DOHH2 (cell line): ENCODE data around the gene EGLN1.
A peak's percentile ranks its signal among the peaks of the same experiment; 100 is the strongest.

Experiments
- H3F3A ChIP-seq: fragments of 200-600 bp; sonication (generic), shearing (Covaris generic); 2 replicates; pipeline ENCODE4 v1.6.0; 2016; ENCODE audit warnings: antibody characterized with exemption, mild to moderate bottlenecking; ENCODE audit not compliant: control insufficient read depth, insufficient read depth
- H3K27ac ChIP-seq: fragments of 200-600 bp; sonication (generic); 2 replicates; pipeline ENCODE4 v1.5.1; 2014; ENCODE audit warnings: low read depth, mild to moderate bottlenecking, low read length, moderate library complexity
- H3K27me3 ChIP-seq: fragments of 200-600 bp; sonication (generic); 2 replicates; pipeline ENCODE4 v1.6.1; 2014; ENCODE audit warnings: mild to moderate bottlenecking, low read length, mixed read lengths; ENCODE audit not compliant: control insufficient read depth
- H3K36me3 ChIP-seq: fragments of 200-600 bp; sonication (generic); 2 replicates; pipeline ENCODE4 v1.6.1; 2014; ENCODE audit warnings: mild to moderate bottlenecking, low read length, moderate library complexity, mixed read lengths; ENCODE audit not compliant: control insufficient read depth
- H3K4me1 ChIP-seq: fragments of 200-600 bp; sonication (generic); 2 replicates; pipeline ENCODE4 v1.6.1; 2014; ENCODE audit warnings: mild to moderate bottlenecking, low read length, mixed read lengths; ENCODE audit not compliant: control insufficient read depth
- H3K4me2 ChIP-seq: fragments of 200-600 bp; sonication (generic); 2 replicates; pipeline ENCODE4 v1.6.0; 2014; ENCODE audit warnings: mild to moderate bottlenecking, low read length, moderate library complexity
- H3K4me3 ChIP-seq: fragments of 200-600 bp; sonication (generic); 2 replicates; pipeline ENCODE4 v1.5.1; 2014; ENCODE audit warnings: mild to moderate bottlenecking, low read length, mixed read lengths
- H3K79me2 ChIP-seq: fragments of 200-600 bp; sonication (generic); 2 replicates; pipeline ENCODE4 v1.6.1; 2014; ENCODE audit warnings: mild to moderate bottlenecking, low read length, mixed read lengths; ENCODE audit not compliant: control insufficient read depth
- H3K9me2 ChIP-seq: fragments of 200-600 bp; sonication (generic); replicated peaks from 2 replicates; pipeline ENCODE4 v1.6.1; 2014; ENCODE audit warnings: mild to moderate bottlenecking, low read length, mixed read lengths; ENCODE audit not compliant: control insufficient read depth
- H3K9me3 ChIP-seq: fragments of 200-600 bp; sonication (generic); 2 replicates; pipeline ENCODE4 v1.6.1; 2014; ENCODE audit warnings: antibody characterized with exemption, low read length, mixed read lengths; ENCODE audit not compliant: control insufficient read depth, insufficient read depth
- H4K20me1 ChIP-seq: fragments of 200-600 bp; sonication (generic); 2 replicates; pipeline ENCODE4 v1.6.0; 2014; ENCODE audit warnings: low read depth, mild to moderate bottlenecking, antibody characterized with exemption, low read length, moderate library complexity; ENCODE audit not compliant: control insufficient read depth, insufficient read depth
- EZH2phosphoT487 ChIP-seq: fragments of 200-600 bp; sonication (generic); IDR thresholded peaks from 2 replicates; pipeline ENCODE4 v1.6.1; 2017; ENCODE audit warnings: borderline replicate concordance, mild to moderate bottlenecking, antibody characterized with exemption, low read length, moderate library complexity, mixed read lengths
- TF ChIP-seq, protein P1 (sequence below): fragments of 200-600 bp; sonication (generic); IDR thresholded peaks from one replicate; pipeline ENCODE4 v1.5.1; 2014; ENCODE audit warnings: antibody characterized with exemption, mild to moderate bottlenecking, low read depth, low read length; ENCODE audit not compliant: poor library complexity, severe bottlenecking

EGLN1 gene

DNA sequence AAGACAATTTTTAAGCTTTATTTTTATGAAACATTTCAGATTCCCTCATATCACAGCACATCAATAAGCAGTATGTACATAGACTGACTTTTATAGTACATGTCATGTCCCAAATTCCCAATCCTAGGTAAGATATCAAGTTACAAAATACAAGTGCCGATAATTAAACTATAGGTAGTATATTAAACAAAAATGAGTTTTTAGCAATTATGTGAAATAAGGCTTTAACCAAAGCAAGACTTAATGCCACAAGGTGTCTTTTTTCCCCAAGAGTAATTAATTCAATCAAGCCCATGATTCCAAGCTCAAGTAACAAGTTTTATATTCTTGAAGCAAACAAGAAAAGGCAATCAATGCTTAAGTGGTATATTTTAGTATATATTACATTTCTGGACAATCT, 89.3 kb downstream of the EGLN1 start:
- Histone ChIP-seq H3F3A (no peaks in the 10 kb centered on the region), H3K9me2 (no peaks in the 10 kb centered on the region), H3K27ac (no peak overlapping the region), H3K36me3 (peaks cover 42% of the 10 kb centered on the region), H3K4me1 (peaks cover 41% of the 10 kb centered on the region), H4K20me1 (peaks cover 23% of the 10 kb centered on the region), H3K4me3 (peak overlapping the region; percentile 98), H3K27me3 (no peaks in the 10 kb centered on the region), H3K79me2 (peaks cover 64% of the 10 kb centered on the region), H3K9me3 (no peaks in the 10 kb centered on the region), H3K4me2 (peak overlapping the region; percentile 81)
- TF ChIP-seq, protein P1, sequence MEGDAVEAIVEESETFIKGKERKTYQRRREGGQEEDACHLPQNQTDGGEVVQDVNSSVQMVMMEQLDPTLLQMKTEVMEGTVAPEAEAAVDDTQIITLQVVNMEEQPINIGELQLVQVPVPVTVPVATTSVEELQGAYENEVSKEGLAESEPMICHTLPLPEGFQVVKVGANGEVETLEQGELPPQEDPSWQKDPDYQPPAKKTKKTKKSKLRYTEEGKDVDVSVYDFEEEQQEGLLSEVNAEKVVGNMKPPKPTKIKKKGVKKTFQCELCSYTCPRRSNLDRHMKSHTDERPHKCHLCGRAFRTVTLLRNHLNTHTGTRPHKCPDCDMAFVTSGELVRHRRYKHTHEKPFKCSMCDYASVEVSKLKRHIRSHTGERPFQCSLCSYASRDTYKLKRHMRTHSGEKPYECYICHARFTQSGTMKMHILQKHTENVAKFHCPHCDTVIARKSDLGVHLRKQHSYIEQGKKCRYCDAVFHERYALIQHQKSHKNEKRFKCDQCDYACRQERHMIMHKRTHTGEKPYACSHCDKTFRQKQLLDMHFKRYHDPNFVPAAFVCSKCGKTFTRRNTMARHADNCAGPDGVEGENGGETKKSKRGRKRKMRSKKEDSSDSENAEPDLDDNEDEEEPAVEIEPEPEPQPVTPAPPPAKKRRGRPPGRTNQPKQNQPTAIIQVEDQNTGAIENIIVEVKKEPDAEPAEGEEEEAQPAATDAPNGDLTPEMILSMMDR: no peak
- no peak for TF ChIP-seq EZH2phosphoT487

DNA sequence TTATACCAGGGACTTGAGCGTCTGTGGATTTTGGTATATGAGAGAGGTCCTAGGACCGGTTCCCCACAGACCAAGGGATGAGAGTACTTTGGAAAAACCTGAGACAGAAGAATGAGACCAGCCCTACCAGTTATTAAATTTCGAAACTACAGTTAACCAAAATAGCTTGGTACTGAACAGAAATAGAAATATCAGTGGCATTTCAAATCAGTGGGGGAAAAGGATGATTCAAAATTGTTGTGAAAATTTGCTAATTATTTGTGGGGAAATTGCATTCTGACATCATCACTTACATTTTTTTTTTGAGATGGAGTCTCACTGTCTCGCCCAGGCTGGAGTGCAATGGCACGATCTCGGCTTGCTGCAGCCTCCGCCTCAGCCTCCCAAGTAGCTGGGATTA, 92.6 kb downstream of the EGLN1 start:
- no peak overlapping the region for H3K27ac ChIP-seq

DNA sequence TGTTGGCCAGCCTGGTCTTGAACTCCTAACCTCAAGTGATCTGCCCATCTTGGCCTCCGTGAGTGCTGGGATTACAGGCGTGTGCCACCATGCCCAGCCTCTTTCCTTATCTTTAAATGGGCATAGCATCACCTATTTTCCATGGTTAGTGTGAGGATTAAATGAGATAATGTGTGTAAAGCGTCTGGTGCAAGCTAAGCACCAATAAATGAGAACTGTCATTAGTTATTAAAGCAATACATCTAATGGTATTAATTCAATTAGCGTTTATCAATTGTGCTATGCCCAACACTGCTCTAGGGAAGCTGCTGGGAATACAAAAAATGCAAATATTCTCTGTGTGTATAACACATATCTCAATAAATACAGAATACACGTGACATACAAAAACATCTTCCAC, 94.5 kb downstream of the EGLN1 start:
- no peaks in the 10 kb centered on the region for H3F3A ChIP-seq
- no peaks in the 10 kb centered on the region for H3K9me3 ChIP-seq
- H3K9me2 ChIP-seq: no peaks in the 10 kb centered on the region
- H3K27me3 ChIP-seq: no peaks in the 10 kb centered on the region
- H3K36me3 ChIP-seq: 0 out of 2 replicates have a peak, but pooled peaks cover under 1% of the 10 kb centered on the region
- peaks cover 13% of the 10 kb centered on the region for H3K79me2 ChIP-seq
- no peak overlapping the region for H3K4me2 ChIP-seq
- no peak overlapping the region for H3K27ac ChIP-seq
- TF ChIP-seq, protein P1: no peak
- TF ChIP-seq EZH2phosphoT487: no peak
- no peaks in the 10 kb centered on the region for H4K20me1 ChIP-seq
- no peak overlapping the region for H3K4me3 ChIP-seq
- H3K4me1 ChIP-seq: peaks cover under 1% of the 10 kb centered on the region; the same call in 1 of the 2 replicates

More for the DNA sequence above, 92.6 kb downstream of the EGLN1 start:
- no peaks in the 10 kb centered on the region for H3K9me2 ChIP-seq
- no peaks in the 10 kb centered on the region for H3K27me3 ChIP-seq
- TF ChIP-seq, protein P1: no peak
- TF ChIP-seq EZH2phosphoT487: no peak
- peaks cover 19% of the 10 kb centered on the region for H3K4me1 ChIP-seq
- no peak overlapping the region for H3K4me3 ChIP-seq
- peaks cover 32% of the 10 kb centered on the region for H3K79me2 ChIP-seq
- peaks cover 15% of the 10 kb centered on the region for H3K36me3 ChIP-seq
- peaks cover 9% of the 10 kb centered on the region; the same call in 1 of the 2 replicates for H4K20me1 ChIP-seq
- H3K9me3 ChIP-seq: no peaks in the 10 kb centered on the region
- H3K4me2 ChIP-seq: no peak overlapping the region
- no peaks in the 10 kb centered on the region for H3F3A ChIP-seq
